ENCODE measurements around the gene SPATS2L.

The SPATS2L gene

DNA sequence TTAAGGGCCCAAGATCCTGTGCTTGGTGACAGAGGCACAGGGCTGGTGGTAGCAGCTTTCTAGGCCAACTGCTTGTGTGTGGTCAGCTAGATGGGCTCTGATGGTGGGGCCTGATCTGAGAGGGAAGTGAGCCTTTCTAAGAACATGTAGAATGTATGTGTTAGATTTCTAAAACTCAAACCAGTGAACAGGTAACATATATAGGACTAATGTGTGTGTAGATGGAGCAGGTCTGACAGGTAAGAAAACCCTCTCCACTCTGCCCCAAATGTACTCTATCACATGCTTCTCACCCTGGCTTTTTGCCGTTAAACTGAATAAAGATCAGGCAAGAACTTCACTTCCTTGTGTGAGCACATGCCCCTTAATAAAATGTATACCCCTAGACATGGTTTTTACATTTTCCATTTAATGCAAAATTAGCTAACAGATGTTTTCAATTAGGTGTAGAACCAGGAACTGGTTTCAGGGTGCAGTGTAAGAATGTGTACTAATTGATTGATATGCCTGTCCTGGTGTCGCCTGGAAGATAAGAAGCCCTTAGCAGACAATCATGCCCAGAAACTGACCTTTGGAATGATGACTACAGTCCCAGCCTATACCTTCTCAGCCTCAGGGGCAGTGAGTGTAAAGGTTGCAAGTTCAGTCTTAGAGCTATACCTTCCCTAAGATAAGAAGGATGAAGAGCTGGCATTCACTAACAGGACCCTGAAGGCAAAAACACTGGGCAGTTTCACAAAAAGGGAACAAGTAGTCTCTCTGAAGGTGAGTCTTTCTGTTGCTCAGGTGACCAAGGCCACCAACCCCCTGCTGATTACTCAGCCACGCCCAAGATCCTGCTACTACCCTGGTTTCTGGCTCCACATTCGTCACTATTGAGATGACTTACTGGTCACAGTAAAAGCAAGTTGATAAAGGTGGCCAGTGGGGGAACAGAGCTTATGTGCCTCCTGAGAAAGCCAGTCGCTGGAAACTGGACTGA, 71.2 kb downstream of the SPATS2L start:
- DNase-seq (no peak), ATAC-seq (replicated peaks) (no peak)
- Mint-ChIP-seq H3K36me3 (no peaks in the 10 kb centered on the region), H3K27me3 (no peaks in the 10 kb centered on the region), H3K4me3 (no peak overlapping the region), H3K4me1 (peaks cover 8 to 10% of the 10 kb centered on the region in 2 donors), H3K9me3 (no peaks in the 10 kb centered on the region), H3K27ac (no peak overlapping the region)

- H3K27ac Mint-ChIP-seq: no peak overlapping the region
- H3K36me3 Mint-ChIP-seq: no peaks in the 10 kb centered on the region
- no peak for ATAC-seq (replicated peaks)
- H3K4me1 Mint-ChIP-seq: peaks cover 7 to 9% of the 10 kb centered on the region in 2 donors
- H3K27me3 Mint-ChIP-seq: no peaks in the 10 kb centered on the region
- H3K9me3 Mint-ChIP-seq: no peaks in the 10 kb centered on the region
- DNase-seq: no peak
- H3K4me3 Mint-ChIP-seq: no peak overlapping the region
These were observed 72.3 kb downstream of the SPATS2L start for GRCh38 chr2:200378652-200379290.

DNA sequence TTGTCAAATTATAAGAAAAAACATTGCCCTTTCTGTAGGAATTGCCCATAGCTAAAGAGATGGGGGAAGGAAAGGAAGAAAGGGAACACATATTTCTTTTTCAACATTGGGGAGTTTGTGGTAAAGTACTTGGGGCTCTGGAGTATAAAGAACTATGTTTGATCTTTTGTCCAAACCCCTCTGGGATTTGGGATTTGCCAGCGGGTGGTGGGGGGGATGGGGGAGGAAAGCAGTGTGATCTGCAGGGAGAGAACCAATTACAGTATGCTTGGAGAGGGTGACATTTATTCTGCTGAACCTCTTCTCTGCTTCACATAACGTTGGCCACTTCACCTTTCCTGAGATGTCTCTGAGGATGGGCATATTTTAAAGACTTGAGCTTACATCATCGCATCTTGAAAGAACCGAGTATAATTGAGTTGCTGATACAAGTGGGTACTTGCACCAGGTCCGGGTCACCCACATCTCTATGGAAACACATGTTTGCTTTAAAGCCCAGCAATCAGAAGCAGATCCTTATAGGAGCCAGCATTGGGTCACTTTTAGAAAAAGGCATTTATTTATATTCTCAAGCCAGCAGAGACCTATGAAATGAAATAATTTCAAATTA, 73.1 kb downstream of the SPATS2L start:
- Mint-ChIP-seq H3K4me3 (no peak overlapping the region), H3K9me3 (no peaks in the 10 kb centered on the region), H3K4me1 (peaks cover 0 to under 1% of the 10 kb centered on the region in 2 donors), H3K36me3 (no peaks in the 10 kb centered on the region), H3K27me3 (no peaks in the 10 kb centered on the region), H3K27ac (no peak overlapping the region)
- DNase-seq (no peak), ATAC-seq (replicated peaks) (no peak)

- Mint-ChIP-seq H3K4me1 (no peaks in the 10 kb centered on the region), H3K4me3 (no peak overlapping the region), H3K27ac (no peak overlapping the region), H3K9me3 (no peaks in the 10 kb centered on the region), H3K27me3 (no peaks in the 10 kb centered on the region), H3K36me3 (no peaks in the 10 kb centered on the region)
- DNase-seq: no peak
- no peak for ATAC-seq (replicated peaks)
These were observed 73.6 kb downstream of the SPATS2L start for GRCh38 chr2:200380091-200380561.

GRCh38 chr2:200380833-200381542, 74.5 kb downstream of the SPATS2L start:
- H3K4me1 Mint-ChIP-seq: no peaks in the 10 kb centered on the region
- H3K4me3 Mint-ChIP-seq: no peak overlapping the region
- no peaks in the 10 kb centered on the region for H3K27me3 Mint-ChIP-seq
- H3K9me3 Mint-ChIP-seq: no peaks in the 10 kb centered on the region
- no peak for ATAC-seq (replicated peaks)
- no peaks in the 10 kb centered on the region for H3K36me3 Mint-ChIP-seq
- no peak for DNase-seq
- no peak overlapping the region for H3K27ac Mint-ChIP-seq

DNA sequence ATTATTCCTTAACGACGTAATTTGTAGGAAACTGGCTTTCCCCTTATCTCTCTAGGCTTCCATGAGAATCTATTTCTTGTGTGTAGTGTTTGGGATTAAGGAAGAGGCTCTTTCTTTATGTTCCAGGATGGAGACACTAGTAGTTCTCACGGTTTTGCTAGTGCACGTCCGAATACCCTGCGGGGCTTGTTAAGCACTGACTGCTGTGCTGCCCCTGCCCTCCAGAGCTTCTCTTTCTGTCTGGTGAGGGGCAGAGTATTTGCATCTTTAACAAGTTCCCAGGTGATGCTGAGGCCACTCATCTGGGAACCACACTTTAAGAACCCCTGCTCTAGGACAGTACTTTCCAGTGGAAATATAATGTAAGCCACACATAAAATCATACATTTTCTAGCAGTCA, 76.4 kb downstream of the SPATS2L start:
- DNase-seq (no peak), ATAC-seq (replicated peaks) (no peak)
- H3K27ac Mint-ChIP-seq: no peak overlapping the region
- no peaks in the 10 kb centered on the region for H3K4me1 Mint-ChIP-seq
- H3K9me3 Mint-ChIP-seq: no peaks in the 10 kb centered on the region
- H3K36me3 Mint-ChIP-seq: no peaks in the 10 kb centered on the region
- no peak overlapping the region for H3K4me3 Mint-ChIP-seq
- H3K27me3 Mint-ChIP-seq: peaks cover 0 to under 1% of the 10 kb centered on the region in 2 donors

GRCh38 chr2:200383380-200384110, 77.1 kb downstream of the SPATS2L start:
- H3K36me3 Mint-ChIP-seq: no peaks in the 10 kb centered on the region
- H3K27me3 Mint-ChIP-seq: peaks cover 0 to 5% of the 10 kb centered on the region in 2 donors
- H3K9me3 Mint-ChIP-seq: no peaks in the 10 kb centered on the region
- no peak overlapping the region for H3K4me3 Mint-ChIP-seq
- H3K4me1 Mint-ChIP-seq: no peaks in the 10 kb centered on the region
- DNase-seq (no peak), ATAC-seq (replicated peaks) (no peak)
- H3K27ac Mint-ChIP-seq: no peak overlapping the region

- DNase-seq (no peak), ATAC-seq (replicated peaks) (no peak)
- Mint-ChIP-seq H3K27ac (no peak overlapping the region), H3K36me3 (no peaks in the 10 kb centered on the region), H3K27me3 (peaks cover 0 to 5% of the 10 kb centered on the region in 2 donors), H3K9me3 (no peaks in the 10 kb centered on the region), H3K4me3 (no peak overlapping the region), H3K4me1 (no peaks in the 10 kb centered on the region)
These were observed 78.7 kb downstream of the SPATS2L start for GRCh38 chr2:200385063-200385635.

GRCh38 chr2:200393191-200393590, 86.7 kb downstream of the SPATS2L start:
- ATAC-seq (replicated peaks): no peak
- H3K27ac Mint-ChIP-seq: no peak overlapping the region
- H3K27me3 Mint-ChIP-seq: peaks cover 0 to 2% of the 10 kb centered on the region in 2 donors
- peaks cover 5 to 11% of the 10 kb centered on the region in 2 donors for H3K4me1 Mint-ChIP-seq
- no peak overlapping the region for H3K4me3 Mint-ChIP-seq
- no peaks in the 10 kb centered on the region for H3K9me3 Mint-ChIP-seq
- DNase-seq: no peak
- no peaks in the 10 kb centered on the region for H3K36me3 Mint-ChIP-seq

GRCh38 chr2:200394045-200394444, 87.6 kb downstream of the SPATS2L start:
- Mint-ChIP-seq H3K36me3 (no peaks in the 10 kb centered on the region), H3K4me1 (peaks cover 5 to 11% of the 10 kb centered on the region in 2 donors), H3K27ac (no peak overlapping the region), H3K27me3 (no peaks in the 10 kb centered on the region), H3K4me3 (no peak overlapping the region), H3K9me3 (no peaks in the 10 kb centered on the region)
- no peak for ATAC-seq (replicated peaks)
- no peak for DNase-seq

- ATAC-seq (replicated peaks): no peak
- Mint-ChIP-seq H3K4me3 (no peak overlapping the region), H3K9me3 (no peaks in the 10 kb centered on the region), H3K27me3 (no peaks in the 10 kb centered on the region), H3K36me3 (no peaks in the 10 kb centered on the region), H3K4me1 (peaks cover 5 to 11% of the 10 kb centered on the region in 2 donors), H3K27ac (no peak overlapping the region)
- DNase-seq: no peak
These were observed 90.3 kb downstream of the SPATS2L start for GRCh38 chr2:200396781-200397242.

DNA sequence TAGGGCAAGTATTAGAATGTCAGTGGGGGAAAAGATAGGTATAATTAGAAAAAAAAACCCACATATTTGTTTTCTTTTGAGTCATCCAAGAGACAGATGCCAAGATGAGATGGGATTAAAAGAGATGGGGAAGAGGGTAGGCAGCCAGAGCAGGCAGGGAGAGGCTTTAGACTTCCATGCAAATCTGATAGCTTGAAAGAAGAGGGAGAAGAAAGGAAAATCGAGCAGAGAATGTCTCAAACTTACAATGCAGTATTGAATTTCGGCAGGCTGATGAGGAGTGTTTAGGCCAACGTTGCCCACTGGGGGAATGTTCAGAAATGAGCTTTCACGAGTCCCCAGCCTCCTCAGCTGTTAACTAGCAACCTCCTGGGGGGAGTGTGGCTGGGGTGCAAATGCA, 91.3 kb downstream of the SPATS2L start:
- DNase-seq (no peak), ATAC-seq (replicated peaks) (no peak)
- H3K4me3 Mint-ChIP-seq: no peak overlapping the region
- H3K36me3 Mint-ChIP-seq: no peaks in the 10 kb centered on the region
- H3K9me3 Mint-ChIP-seq: no peaks in the 10 kb centered on the region
- peaks cover 5 to 11% of the 10 kb centered on the region in 2 donors for H3K4me1 Mint-ChIP-seq
- no peak overlapping the region for H3K27ac Mint-ChIP-seq
- H3K27me3 Mint-ChIP-seq: peaks cover 0 to 6% of the 10 kb centered on the region in 2 donors

DNA sequence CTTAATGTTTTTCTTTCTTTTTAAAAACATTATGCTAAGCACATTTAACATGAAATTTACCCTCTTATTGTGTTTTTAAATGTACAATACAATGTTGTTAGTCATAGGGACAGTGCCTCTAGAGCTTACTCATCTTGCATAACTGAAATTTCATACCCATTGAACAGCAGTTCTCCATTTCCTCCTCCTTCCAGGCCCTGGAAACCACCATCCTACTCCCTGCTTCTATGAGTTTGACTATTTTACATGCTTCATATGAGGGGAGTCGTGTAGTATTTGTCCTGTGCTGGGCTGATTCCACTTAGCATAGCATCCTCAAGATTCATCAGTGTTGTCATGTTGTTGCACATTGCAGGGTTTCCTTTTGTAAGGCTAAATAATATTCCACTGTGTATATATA, 92.6 kb downstream of the SPATS2L start:
- no peaks in the 10 kb centered on the region for H3K9me3 Mint-ChIP-seq

More for the DNA sequence above, 92.6 kb downstream of the SPATS2L start:
- no peak overlapping the region for H3K4me3 Mint-ChIP-seq
- no peak for DNase-seq
- peaks cover 0 to 6% of the 10 kb centered on the region in 2 donors for H3K27me3 Mint-ChIP-seq
- ATAC-seq (replicated peaks): no peak
- H3K36me3 Mint-ChIP-seq: no peaks in the 10 kb centered on the region
- H3K4me1 Mint-ChIP-seq: peaks cover 12 to 16% of the 10 kb centered on the region in 2 donors
- H3K27ac Mint-ChIP-seq: no peak overlapping the region

Measured in stimulated activated naive B cell treated with anti-CD40 and anti-IgM and Interleukin-4, amounts not matched to agents 10 μg/mL and 1 μg/mL and 100 μg/mL, for 72 hours (primary cell).